Measurements from ENCODE around the gene TTC34.

The TTC34 gene

DNA sequence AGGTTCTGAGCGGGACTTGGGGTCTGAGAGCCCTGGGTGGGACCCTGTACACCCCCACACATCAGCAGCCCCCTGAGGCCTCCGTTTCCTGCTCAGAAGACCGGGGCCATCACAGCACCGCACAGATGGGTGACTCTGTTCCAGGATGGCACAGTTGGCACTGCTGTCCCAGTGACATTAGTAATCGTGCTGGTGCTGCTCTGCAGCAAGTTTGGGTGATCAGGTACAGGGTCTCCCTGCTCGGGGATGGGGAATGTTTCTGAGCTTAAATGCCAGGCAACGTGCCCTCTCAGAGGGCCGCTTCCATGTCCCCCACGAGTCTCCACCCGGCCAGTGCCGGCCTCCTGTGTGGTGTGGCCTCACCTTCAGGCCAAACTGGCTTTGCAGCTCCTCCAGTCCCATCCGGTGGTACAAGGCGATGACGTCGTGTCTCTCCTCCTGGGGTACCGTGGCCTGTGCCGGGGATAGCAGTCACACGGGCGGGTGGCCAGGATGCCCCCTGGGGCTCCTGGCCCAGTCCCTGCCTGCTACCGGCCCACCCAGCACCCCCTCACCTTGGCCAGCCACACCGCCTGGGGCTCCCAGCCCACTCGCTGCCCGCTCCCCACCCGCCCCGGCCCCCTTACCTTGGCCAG is 197.9 kb downstream of the TTC34 start:
- TF ChIP-seq, protein P1, sequence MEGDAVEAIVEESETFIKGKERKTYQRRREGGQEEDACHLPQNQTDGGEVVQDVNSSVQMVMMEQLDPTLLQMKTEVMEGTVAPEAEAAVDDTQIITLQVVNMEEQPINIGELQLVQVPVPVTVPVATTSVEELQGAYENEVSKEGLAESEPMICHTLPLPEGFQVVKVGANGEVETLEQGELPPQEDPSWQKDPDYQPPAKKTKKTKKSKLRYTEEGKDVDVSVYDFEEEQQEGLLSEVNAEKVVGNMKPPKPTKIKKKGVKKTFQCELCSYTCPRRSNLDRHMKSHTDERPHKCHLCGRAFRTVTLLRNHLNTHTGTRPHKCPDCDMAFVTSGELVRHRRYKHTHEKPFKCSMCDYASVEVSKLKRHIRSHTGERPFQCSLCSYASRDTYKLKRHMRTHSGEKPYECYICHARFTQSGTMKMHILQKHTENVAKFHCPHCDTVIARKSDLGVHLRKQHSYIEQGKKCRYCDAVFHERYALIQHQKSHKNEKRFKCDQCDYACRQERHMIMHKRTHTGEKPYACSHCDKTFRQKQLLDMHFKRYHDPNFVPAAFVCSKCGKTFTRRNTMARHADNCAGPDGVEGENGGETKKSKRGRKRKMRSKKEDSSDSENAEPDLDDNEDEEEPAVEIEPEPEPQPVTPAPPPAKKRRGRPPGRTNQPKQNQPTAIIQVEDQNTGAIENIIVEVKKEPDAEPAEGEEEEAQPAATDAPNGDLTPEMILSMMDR (IDR thresholded peaks at IDR 0.05; ENCODE audit: low read depth, low read length): no peak
- no peak overlapping the region for H3K4me3 ChIP-seq (ENCODE audit: low read depth, low read length)

DNA sequence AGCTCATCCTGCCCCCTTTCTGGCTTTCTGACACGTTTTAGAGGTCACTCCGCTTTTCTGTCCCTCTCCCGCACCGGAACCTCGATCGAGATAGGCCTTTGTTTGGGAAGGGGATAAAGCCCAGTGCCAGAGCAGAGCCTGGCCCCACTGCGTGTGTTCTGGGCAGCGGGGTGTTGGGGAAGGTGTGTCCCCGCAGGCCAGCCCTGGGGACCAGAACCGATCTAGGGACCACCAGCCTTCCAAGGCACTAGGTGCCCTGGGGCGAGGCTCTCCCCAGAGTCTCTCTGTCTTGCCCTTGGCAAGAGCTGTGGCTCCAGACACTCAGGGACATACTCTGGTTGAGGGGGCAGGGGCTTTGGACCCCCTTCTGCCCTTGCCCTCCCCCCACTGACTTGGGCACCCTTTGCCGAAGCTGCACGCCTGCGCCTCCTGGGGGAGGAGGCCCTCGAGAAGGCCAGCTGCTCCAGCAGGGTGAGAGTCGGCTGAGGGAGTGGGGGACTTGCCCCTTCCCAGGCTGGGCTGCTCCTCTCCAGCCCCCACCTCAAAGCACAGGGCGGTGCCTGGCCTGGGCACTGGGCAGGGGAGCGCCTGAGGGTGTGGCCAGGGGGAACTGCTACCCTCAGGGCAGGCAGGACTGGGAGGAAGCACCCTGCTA is 198.5 kb downstream of the TTC34 start:
- no peak overlapping the region for H3K4me3 ChIP-seq (ENCODE audit: low read depth, low read length)

DNA sequence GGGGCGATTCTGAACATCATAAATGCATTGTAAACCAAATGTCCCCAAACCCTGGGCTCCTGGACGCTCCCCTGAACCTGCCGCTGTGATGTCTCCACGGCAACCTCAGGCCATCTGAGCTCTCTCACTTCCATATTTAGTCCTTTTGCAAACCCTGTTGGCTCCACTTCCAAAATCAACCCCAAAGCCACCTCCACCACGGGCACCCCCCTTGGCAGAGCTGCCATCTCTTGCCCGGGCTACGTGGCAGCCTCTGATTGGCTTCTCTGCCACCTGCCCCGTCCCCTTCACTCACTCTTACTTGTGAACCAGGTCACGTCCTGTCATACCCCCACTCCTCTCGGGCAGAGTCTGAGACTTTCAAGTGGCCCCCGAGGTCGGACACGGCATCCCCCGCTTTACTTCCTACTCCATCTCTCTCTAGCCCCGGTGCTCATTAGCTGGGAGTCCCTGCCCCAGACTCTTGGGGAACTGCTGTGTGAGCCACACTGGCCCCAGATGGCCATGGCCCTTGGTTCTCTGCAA is 199.1 kb downstream of the TTC34 start:
- H3K4me3 ChIP-seq (ENCODE audit: low read depth, low read length): no peak overlapping the region
- TF ChIP-seq, protein P1 (IDR thresholded peaks at IDR 0.05; ENCODE audit: low read depth, low read length): no peak

More for the DNA sequence above, 198.5 kb downstream of the TTC34 start:
- TF ChIP-seq, protein P1 (IDR thresholded peaks at IDR 0.05; ENCODE audit: low read depth, low read length): no peak

DNA sequence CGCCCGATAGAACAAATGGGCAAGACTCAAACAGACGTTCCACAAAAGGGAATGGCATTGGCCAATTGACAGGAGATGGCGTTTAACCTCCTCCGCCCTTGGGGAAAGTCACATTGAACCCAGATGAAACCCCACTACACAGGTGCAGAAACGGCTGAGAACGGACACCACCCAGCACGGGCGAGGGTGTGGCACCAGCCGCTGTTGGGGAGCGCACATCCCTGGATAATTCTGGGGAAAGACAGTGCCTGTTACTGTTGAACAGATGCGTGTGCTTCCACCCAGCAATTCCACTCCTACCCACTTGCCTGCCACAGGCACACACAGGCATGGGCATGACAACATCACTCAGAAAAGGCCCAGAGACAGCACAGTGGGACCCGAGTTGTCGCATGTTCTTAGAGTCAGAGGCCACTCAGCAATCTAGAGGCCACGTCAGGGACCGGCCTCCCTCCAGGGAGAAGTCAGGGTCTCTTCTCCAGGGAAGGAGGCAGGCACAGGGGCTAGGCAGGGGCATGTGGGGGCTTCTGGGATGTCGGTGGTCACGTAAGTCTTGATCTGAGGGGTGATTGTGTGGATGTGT is 199.7 kb downstream of the TTC34 start:
- TF ChIP-seq, protein P1 (IDR thresholded peaks at IDR 0.05; ENCODE audit: low read depth, low read length): no peak
- no peak overlapping the region for H3K4me3 ChIP-seq (ENCODE audit: low read depth, low read length)

DNA sequence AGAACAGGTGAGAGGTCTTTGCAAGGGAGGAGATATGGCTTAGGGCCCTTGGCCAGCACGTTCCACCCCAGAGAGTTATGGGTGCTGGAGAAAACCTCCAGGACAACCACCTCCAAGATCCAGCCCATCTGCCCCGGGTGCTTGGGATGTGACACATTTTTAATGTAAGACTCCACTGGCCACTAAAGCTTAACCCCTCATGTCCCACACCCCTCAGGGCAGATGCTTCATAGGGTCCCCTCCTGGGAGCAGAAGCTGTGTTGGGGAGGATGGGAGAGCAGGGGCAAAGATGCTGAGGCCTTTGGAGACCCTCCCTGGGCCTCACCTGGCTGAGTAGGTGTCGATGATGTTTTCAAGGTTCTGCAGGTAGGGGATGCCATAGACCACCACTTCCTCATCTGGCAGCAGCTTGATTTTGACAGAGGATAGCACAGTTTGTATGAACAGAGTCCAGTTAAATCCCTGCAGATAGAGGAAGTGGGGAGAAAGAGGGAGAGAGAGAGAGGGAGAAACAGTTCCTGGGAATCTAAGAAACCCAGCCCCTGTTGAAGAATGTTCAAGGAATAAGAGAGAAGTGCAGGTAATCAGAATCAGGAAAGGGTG is 203.1 kb downstream of the TTC34 start:
- no peak overlapping the region for H3K4me3 ChIP-seq (ENCODE audit: low read depth, low read length)
- TF ChIP-seq, protein P1 (IDR thresholded peaks at IDR 0.05; ENCODE audit: low read depth, low read length): no peak

DNA sequence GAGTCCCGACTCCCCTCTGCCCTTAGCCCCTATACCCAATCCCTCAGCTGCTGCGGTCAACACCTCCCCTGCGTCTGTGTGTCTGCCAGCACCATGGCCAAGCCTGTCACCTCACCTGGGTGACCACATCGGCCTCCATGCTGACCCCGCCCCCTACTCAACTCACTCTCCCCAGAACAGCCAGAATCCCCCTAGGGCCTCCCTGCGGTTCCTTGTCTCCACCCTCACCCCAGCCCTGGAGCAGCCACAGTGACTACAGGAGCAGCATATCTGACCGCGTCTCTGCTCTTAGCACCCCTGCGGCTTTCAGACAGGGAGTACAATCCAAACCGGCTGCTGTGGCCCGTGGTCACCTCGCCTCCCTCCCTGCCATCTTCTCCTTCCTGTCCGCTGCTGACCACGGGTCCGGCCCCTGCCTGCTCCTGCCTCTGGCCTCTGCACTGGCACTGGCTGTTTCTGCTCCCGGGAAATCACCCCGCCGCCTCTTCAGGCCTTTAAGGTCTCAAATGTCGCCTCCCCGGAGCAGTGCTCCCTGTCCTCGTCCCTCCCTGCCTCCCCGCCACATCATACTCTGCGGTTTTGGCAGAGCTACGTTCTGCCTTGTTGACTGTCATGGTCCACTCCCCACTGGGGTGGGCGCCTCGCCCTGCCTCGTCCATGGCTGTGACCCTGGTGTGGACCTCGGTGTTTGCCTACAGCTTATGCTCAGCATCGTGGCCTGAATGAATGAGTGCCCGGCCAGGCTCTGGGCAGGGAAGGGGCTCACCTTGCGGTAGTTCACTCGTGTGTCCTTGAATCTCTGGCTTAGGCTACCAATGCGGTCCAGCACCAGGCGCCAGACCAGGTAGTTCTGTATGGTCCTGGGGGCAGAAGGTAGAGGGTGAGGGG is 203.8 kb downstream of the TTC34 start:
- TF ChIP-seq, protein P1 (IDR thresholded peaks at IDR 0.05; ENCODE audit: low read depth, low read length): no peak
- H3K4me3 ChIP-seq (ENCODE audit: low read depth, low read length): no peak overlapping the region
